ENCODE measurements around the gene CDH23.

DNA sequence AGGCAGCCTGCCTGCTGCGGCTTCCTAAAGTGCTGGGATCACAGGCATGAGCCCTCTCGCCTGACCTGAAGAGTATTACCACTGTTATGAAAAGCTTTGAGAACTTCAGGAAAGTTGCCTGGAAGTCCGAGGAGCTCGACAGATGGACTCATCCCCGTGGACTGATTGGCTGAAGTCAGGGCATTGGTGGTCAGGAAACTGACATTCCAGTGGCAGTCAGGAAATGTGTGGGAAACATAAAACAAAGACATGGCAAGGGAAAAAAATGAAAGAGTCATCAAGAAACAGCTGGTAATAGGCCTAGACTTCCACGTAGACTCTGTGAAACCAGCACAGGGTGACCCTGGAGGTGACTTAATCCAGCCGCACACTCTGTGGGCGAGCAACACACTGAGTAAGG, 123.3 kb downstream of the CDH23 start:
- no peak for TF ChIP-seq EZH2 (optimal IDR thresholded peaks at IDR 0.05; ENCODE audit: low read depth, low read length)
- TF ChIP-seq, protein P1, sequence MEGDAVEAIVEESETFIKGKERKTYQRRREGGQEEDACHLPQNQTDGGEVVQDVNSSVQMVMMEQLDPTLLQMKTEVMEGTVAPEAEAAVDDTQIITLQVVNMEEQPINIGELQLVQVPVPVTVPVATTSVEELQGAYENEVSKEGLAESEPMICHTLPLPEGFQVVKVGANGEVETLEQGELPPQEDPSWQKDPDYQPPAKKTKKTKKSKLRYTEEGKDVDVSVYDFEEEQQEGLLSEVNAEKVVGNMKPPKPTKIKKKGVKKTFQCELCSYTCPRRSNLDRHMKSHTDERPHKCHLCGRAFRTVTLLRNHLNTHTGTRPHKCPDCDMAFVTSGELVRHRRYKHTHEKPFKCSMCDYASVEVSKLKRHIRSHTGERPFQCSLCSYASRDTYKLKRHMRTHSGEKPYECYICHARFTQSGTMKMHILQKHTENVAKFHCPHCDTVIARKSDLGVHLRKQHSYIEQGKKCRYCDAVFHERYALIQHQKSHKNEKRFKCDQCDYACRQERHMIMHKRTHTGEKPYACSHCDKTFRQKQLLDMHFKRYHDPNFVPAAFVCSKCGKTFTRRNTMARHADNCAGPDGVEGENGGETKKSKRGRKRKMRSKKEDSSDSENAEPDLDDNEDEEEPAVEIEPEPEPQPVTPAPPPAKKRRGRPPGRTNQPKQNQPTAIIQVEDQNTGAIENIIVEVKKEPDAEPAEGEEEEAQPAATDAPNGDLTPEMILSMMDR (IDR thresholded peaks at IDR 0.05; ENCODE audit: low read length), result no peak

All from MM.1S (cell line).